Measurements from ENCODE around the gene MR1. TPM values are rescaled to one million over a fixed set of nuclear protein-coding genes. Genes with fewer than 3 reads are reported as not detected.
"Not testable (repeated sequence)": the region's sequence is repeated elsewhere in the genome, so short reads cannot be mapped to it uniquely, and the experiment has no call there.

MR1 gene
- polyA plus RNA-seq, 1 donor (not counting 4 experiments of a cell fraction or from before 2014, with no cell fraction given): 32.3 TPM

DNA sequence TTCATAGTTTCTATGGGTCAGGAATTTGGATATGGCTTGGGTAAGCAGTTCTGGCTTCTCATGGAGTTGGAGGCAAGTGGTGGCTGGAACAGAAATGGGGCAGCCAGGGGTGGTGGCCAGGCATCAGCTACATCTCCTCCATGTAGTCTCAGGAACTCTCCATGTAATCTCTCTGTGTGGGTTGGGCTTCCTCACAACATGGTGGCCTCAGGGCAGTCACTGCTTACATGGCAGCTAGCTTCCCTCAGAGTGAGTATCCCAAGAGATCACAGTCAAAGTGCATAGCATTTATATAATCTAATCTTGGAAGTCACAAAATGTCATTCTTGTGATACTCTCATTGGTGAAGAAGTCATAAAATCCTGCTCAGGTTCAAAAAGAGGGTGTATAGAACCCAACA, 25.7 kb downstream of the MR1 start:
- Histone ChIP-seq H3K27me3 (ENCODE audit: control insufficient read depth, extremely low read depth, insufficient read depth, low read length) (no peaks in the 10 kb centered on the region), H3K4me3 (ENCODE audit: control insufficient read depth in 2 of 3, extremely low read depth in 1 of 3, insufficient read depth in 2 of 3, low read depth in 1 of 3, low read length in 3 of 3) (no peak overlapping the region), H2AFZ (ENCODE audit: control insufficient read depth, low read length) (no peak overlapping the region), H3K9ac (ENCODE audit: control insufficient read depth, extremely low read depth, insufficient read depth, low read length) (no peak overlapping the region), H3K9me3 (ENCODE audit: control insufficient read depth, low read depth, low read length) (peaks cover 3% of the 10 kb centered on the region), H3K36me3 (ENCODE audit: control insufficient read depth in 2 of 2, extremely low read depth in 1 of 2, insufficient read depth in 2 of 2, low read length in 2 of 2) (no peaks in the 10 kb centered on the region), H3K79me2 (ENCODE audit: control insufficient read depth, insufficient read depth, low read length) (no peaks in the 10 kb centered on the region), H3K9me1 (ENCODE audit: control insufficient read depth, extremely low read depth, insufficient read depth, low read length) (no peaks in the 10 kb centered on the region), H4K20me1 (ENCODE audit: control insufficient read depth, extremely low read depth, insufficient read depth, low read length) (no peaks in the 10 kb centered on the region), H3K4me2 (ENCODE audit: control insufficient read depth, extremely low read depth, insufficient read depth, low read depth, low read length) (no peak overlapping the region), H3K27ac (ENCODE audit: control insufficient read depth, insufficient read depth, low read length) (no peak overlapping the region), H3K4me1 (ENCODE audit: control insufficient read depth, extremely low read depth, insufficient read depth, low read length) (peaks cover 3% of the 10 kb centered on the region)
- FAIRE-seq: no peak
- dilution Hi-C loops (cut with MboI; ENCODE audit: extremely low pct_ligation_motif_present, low sequenced_read_pairs): no loop called here
- TF ChIP-seq CTCF (optimal IDR thresholded peaks at IDR 0.05 in 1 of 3, IDR thresholded peaks at IDR 0.05 in 1 of 3, conservative IDR thresholded peaks at IDR 0.05 in 1 of 3; ENCODE audit: extremely low read depth in 1 of 3, insufficient read depth in 2 of 3, low read length in 3 of 3): no peak
- TF ChIP-seq EZH2 (IDR thresholded peaks at IDR 0.05; ENCODE audit: low read length): no peak
- no peak for DNase-seq (ENCODE audit: low read depth, low spot score)

- Histone ChIP-seq H3K9me3 (ENCODE audit: control insufficient read depth, low read depth, low read length) (peaks cover 3% of the 10 kb centered on the region), H3K27me3 (ENCODE audit: control insufficient read depth, extremely low read depth, insufficient read depth, low read length) (no peaks in the 10 kb centered on the region), H3K27ac (ENCODE audit: control insufficient read depth, insufficient read depth, low read length) (no peak overlapping the region), H4K20me1 (ENCODE audit: control insufficient read depth, extremely low read depth, insufficient read depth, low read length) (no peaks in the 10 kb centered on the region), H3K79me2 (ENCODE audit: control insufficient read depth, insufficient read depth, low read length) (no peaks in the 10 kb centered on the region), H3K4me2 (ENCODE audit: control insufficient read depth, extremely low read depth, insufficient read depth, low read depth, low read length) (no peak overlapping the region), H3K4me1 (ENCODE audit: control insufficient read depth, extremely low read depth, insufficient read depth, low read length) (peaks cover 3% of the 10 kb centered on the region), H3K9me1 (ENCODE audit: control insufficient read depth, extremely low read depth, insufficient read depth, low read length) (no peaks in the 10 kb centered on the region), H3K36me3 (ENCODE audit: control insufficient read depth in 2 of 2, extremely low read depth in 1 of 2, insufficient read depth in 2 of 2, low read length in 2 of 2) (no peaks in the 10 kb centered on the region), H3K9ac (ENCODE audit: control insufficient read depth, extremely low read depth, insufficient read depth, low read length) (no peak overlapping the region), H2AFZ (ENCODE audit: control insufficient read depth, low read length) (no peak overlapping the region), H3K4me3 (ENCODE audit: control insufficient read depth in 2 of 3, extremely low read depth in 1 of 3, insufficient read depth in 2 of 3, low read depth in 1 of 3, low read length in 3 of 3) (no peak overlapping the region)
- DNase-seq (ENCODE audit: low read depth, low spot score): no peak
- no peak for FAIRE-seq
- dilution Hi-C loops (cut with MboI; ENCODE audit: extremely low pct_ligation_motif_present, low sequenced_read_pairs): no loop called here
- TF ChIP-seq CTCF (optimal IDR thresholded peaks at IDR 0.05 in 1 of 3, IDR thresholded peaks at IDR 0.05 in 1 of 3, conservative IDR thresholded peaks at IDR 0.05 in 1 of 3; ENCODE audit: extremely low read depth in 1 of 3, insufficient read depth in 2 of 3, low read length in 3 of 3) (no peak), EZH2 (IDR thresholded peaks at IDR 0.05; ENCODE audit: low read length) (no peak)
Measured at GRCh38 chr1:181060066-181060465, 26.3 kb downstream of the MR1 start.

- H4K20me1 ChIP-seq (ENCODE audit: control insufficient read depth, extremely low read depth, insufficient read depth, low read length); H3K36me3 ChIP-seq (ENCODE audit: control insufficient read depth in 2 of 2, extremely low read depth in 1 of 2, insufficient read depth in 2 of 2, low read length in 2 of 2); H3K9me1 ChIP-seq (ENCODE audit: control insufficient read depth, extremely low read depth, insufficient read depth, low read length); H3K9ac ChIP-seq (ENCODE audit: control insufficient read depth, extremely low read depth, insufficient read depth, low read length); H3K27me3 ChIP-seq (ENCODE audit: control insufficient read depth, extremely low read depth, insufficient read depth, low read length); DNase-seq (ENCODE audit: low read depth, low spot score); H3K9me3 ChIP-seq (ENCODE audit: control insufficient read depth, low read depth, low read length); H2AFZ ChIP-seq (ENCODE audit: control insufficient read depth, low read length); FAIRE-seq; H3K4me2 ChIP-seq (ENCODE audit: control insufficient read depth, extremely low read depth, insufficient read depth, low read depth, low read length); H3K4me1 ChIP-seq (ENCODE audit: control insufficient read depth, extremely low read depth, insufficient read depth, low read length); H3K4me3 ChIP-seq (ENCODE audit: control insufficient read depth in 2 of 3, extremely low read depth in 1 of 3, insufficient read depth in 2 of 3, low read depth in 1 of 3, low read length in 3 of 3); H3K79me2 ChIP-seq (ENCODE audit: control insufficient read depth, insufficient read depth, low read length); H3K27ac ChIP-seq (ENCODE audit: control insufficient read depth, insufficient read depth, low read length); dilution Hi-C loops (cut with MboI; ENCODE audit: extremely low pct_ligation_motif_present, low sequenced_read_pairs): not testable (repeated sequence)
Measured at GRCh38 chr1:181060947-181061346, 27.2 kb downstream of the MR1 start.
